Neural cell (in vitro differentiated cells): ENCODE measurements around the gene HPGD.

ENCODE experiments used
- CTCF ChIP-seq: fragments of 450-650 bp; IDR thresholded peaks from 2 replicates; pipeline ENCODE4 v1.5.1; 2014; ENCODE audit warnings: antibody characterized with exemption, mild to moderate bottlenecking, moderate library complexity; ENCODE audit not compliant: poor library complexity, severe bottlenecking
- EP300 ChIP-seq: fragments of 450-650 bp; conservative IDR thresholded peaks from 2 replicates; pipeline ENCODE4 v1.6.1; 2014; ENCODE audit warnings: antibody characterized with exemption, mild to moderate bottlenecking, moderate library complexity; ENCODE audit not compliant: poor library complexity, severe bottlenecking
- EZH2 ChIP-seq: fragments of 200-600, 300-800 bp; shearing (Covaris generic), sonication (generic); IDR thresholded peaks from 2 replicates; pipeline ENCODE4 v1.6.1; 2014; ENCODE audit warnings: antibody characterized with exemption, low read length, borderline replicate concordance, mild to moderate bottlenecking; ENCODE audit not compliant: insufficient read depth, poor library complexity, severe bottlenecking
- MXI1 ChIP-seq: fragments of 450-650 bp; conservative IDR thresholded peaks from 2 replicates; pipeline ENCODE4 v1.6.1; 2014; ENCODE audit warnings: antibody characterized with exemption, mild to moderate bottlenecking; ENCODE audit not compliant: poor library complexity, severe bottlenecking
- POLR2AphosphoS5 ChIP-seq: IDR thresholded peaks from 2 replicates; pipeline ENCODE4 v1.6.1; 2012
- TAF1 ChIP-seq: IDR thresholded peaks from 2 replicates; pipeline ENCODE4 v1.6.1; 2012; ENCODE audit warnings: low read depth

DNA sequence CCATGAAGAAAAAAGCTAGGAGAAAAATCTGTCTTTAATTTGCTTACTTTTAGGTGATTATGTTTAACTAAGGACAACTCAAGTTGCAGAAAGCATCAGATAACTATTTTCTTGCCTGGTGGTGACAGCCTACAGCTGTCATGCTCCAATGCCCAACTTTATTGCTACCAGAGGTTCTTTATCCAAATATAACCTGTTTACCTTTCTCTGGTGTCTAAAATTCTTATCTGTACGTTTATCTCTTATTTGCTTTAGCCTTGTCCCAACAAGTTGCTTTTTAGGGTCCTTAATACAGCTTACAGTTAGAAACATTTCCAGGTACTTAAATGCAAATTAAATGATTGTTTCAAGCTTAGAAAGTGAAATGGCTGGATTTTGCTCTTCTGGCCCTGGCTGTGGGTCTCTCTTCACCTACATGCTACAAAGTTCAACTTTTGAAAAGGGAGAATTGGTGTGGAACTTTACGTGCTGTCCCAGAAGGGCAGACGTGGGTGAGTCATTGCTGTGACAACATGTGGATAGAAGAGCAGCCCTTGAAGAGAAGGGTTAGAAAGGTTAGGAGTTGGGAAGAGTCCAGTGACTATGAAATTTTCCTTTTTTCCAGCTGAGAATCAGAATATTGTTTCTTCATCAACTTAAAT lies 60.7 kb downstream of the HPGD start:
- TF ChIP-seq MXI1 (no peak), POLR2AphosphoS5 (no peak), CTCF (no peak), EZH2 (no peak), EP300 (no peak), TAF1 (no peak)
